Thoracic aorta (tissue), 2 donors: Measurements from ENCODE around the gene CDC42BPB. TPM values are rescaled to one million over a fixed set of nuclear protein-coding genes. Genes with fewer than 3 reads are reported as not detected.

Source experiments
- ATAC-seq: fragments of 150-250 bp; one replicate; pipeline ENCODE4 v1.8.0; 2017; ENCODE audit warnings: low read depth; ENCODE audit not compliant: insufficient number of reproducible peaks, low FRiP score
- DNase-seq: peaks from one replicate; pipeline ENCODE4 v3.0.0-alpha.2; 2020; ENCODE audit warnings: low spot score
- H3K27ac ChIP-seq, 2 donors: fragments of 200-600 bp; sonication (generic); 1 replicate in 1 of 2; 2 replicates in 1 of 2; pipeline ENCODE4 v1.5.1; 2016; ENCODE audit warnings: mild to moderate bottlenecking in 2 of 2, moderate library complexity in 2 of 2
- H3K27me3 ChIP-seq: fragments of 200-600 bp; sonication (generic); replicated peaks from 2 replicates; pipeline ENCODE4 v1.6.0; 2016; ENCODE audit warnings: mild to moderate bottlenecking; ENCODE audit not compliant: insufficient read depth
- H3K36me3 ChIP-seq: fragments of 200-600 bp; sonication (generic); one replicate; pipeline ENCODE4 v1.5.1; 2016
- H3K4me1 ChIP-seq, 2 donors: fragments of 200-600 bp; sonication (generic); 1 replicate in 1 of 2; 2 replicates in 1 of 2; pipeline versions ENCODE4 v1.5.1 to v1.6.0; 2016; ENCODE audit warnings: low read depth in 2 of 2, mild to moderate bottlenecking in 1 of 2; ENCODE audit not compliant: control insufficient read depth in 1 of 2
- H3K4me3 ChIP-seq: fragments of 200-600 bp; sonication (generic); 2 replicates; pipeline ENCODE4 v1.5.1; 2016; ENCODE audit warnings: mild to moderate bottlenecking
- H3K9me3 ChIP-seq: fragments of 200-600 bp; sonication (generic); 2 replicates; pipeline ENCODE4 v1.5.1; 2016
- total RNA-seq, 2 donors: library from RNA; depleted of rRNA; stranded (reverse); fragments of >200 nt; gene quantifications; one replicate each; pipeline versions ENCODE4 v1.1.0 to v1.2.3, GENCODE V29; 2016
- TF ChIP-seq, protein P1 (sequence below): fragments of 200-600 bp; sonication (generic); IDR thresholded peaks from one replicate; pipeline ENCODE4 v1.5.1; 2019; ENCODE audit warnings: antibody characterized with exemption

Gene CDC42BPB
- total RNA-seq, 2 donors from 2014 or later: 121 to 133 TPM

DNA sequence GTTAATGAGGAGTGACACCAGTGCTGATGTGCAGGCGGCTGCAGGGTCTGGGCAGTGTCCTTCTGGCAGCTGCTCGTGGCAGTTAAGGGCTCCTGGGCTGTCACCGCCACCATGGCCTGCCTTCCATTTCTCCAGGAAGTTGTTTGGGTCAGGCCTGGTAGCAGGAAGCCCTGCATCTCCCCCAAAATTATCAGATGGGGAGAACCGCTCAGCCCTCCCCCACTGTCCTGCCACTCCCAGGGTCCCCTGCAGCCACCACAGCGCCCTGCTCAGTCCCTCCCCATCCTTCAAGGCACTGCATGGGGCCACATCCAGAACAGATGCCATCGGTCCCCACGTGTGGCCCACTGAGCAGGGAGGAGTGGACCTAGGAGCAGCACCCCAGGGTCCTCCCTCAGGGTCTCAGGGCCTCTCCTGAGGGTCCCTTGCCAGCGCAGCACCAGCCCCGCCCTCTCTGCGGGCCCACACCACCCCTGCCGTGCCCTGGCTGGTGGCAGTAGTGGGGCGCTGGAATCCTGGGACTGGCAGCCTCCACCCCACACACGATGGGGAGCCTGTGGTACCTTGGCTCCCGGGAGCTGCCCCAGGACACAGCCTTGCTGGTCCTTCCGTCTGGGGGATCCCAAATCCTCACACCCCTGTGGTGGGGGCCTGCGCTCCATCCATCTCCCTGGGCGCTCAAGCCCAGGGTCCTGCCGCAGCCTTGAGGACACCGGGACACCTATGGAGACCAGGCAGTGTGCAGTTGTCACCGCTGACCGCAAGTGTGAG lies 145.2 kb downstream of the CDC42BPB start:
- TF ChIP-seq, protein P1, sequence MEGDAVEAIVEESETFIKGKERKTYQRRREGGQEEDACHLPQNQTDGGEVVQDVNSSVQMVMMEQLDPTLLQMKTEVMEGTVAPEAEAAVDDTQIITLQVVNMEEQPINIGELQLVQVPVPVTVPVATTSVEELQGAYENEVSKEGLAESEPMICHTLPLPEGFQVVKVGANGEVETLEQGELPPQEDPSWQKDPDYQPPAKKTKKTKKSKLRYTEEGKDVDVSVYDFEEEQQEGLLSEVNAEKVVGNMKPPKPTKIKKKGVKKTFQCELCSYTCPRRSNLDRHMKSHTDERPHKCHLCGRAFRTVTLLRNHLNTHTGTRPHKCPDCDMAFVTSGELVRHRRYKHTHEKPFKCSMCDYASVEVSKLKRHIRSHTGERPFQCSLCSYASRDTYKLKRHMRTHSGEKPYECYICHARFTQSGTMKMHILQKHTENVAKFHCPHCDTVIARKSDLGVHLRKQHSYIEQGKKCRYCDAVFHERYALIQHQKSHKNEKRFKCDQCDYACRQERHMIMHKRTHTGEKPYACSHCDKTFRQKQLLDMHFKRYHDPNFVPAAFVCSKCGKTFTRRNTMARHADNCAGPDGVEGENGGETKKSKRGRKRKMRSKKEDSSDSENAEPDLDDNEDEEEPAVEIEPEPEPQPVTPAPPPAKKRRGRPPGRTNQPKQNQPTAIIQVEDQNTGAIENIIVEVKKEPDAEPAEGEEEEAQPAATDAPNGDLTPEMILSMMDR: no peak
- no peak overlapping the region for H3K4me3 ChIP-seq
- DNase-seq (no peak), ATAC-seq (no peak)
- H3K27me3 ChIP-seq: no peaks in the 10 kb centered on the region
- H3K27ac ChIP-seq: no peak overlapping the region
- no peaks in the 10 kb centered on the region for H3K36me3 ChIP-seq
- H3K9me3 ChIP-seq: no peaks in the 10 kb centered on the region
- H3K4me1 ChIP-seq: no peaks in the 10 kb centered on the region

DNA sequence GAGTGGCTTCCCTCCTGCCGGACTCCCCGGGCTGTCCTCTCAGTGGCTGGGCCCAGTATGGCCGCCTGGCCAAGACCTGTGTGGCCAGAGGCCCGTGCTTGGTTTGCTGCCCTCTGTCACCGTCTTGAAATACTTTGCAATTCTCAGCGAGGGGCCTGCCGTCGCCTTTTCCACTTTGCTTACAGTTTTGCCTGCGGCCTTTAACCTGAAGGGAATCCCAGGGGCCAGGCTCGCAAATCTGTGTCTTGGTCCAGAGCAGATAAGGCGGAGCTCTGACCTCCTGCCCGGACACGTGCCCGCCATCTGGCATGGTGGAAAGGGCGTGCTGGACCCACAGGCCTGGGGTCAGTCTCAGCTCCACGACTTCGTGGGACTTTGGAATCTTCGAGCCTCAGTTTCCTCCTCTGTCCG lies 145.8 kb downstream of the CDC42BPB start:
- no peak overlapping the region for H3K27ac ChIP-seq
- TF ChIP-seq, protein P1: no peak
- no peaks in the 10 kb centered on the region for H3K4me1 ChIP-seq
- peaks cover 6% of the 10 kb centered on the region for H3K36me3 ChIP-seq
- H3K4me3 ChIP-seq: no peak overlapping the region
- DNase-seq: no peak
- ATAC-seq: no peak
- H3K27me3 ChIP-seq: no peaks in the 10 kb centered on the region
- no peaks in the 10 kb centered on the region for H3K9me3 ChIP-seq

DNA sequence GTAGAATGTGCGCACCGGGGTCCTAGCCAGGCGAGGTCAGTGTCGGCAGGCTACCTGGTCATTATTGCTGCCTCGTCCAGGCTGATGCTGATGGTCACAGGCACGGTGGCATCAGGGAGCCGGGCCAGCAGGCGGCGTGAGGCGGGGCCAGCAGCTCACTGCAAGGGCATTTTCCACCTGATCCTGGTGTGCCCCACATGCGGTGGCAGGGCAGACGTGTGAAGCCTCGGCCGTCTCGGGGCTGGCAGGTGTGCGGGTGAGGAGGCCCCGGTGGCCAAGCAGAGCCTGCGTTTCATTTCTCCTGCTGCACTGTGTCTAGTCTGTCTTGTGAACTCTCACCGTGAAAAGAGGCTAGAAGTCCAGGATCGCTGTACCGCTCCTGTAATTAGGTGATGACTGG lies 146.9 kb downstream of the CDC42BPB start:
- no peaks in the 10 kb centered on the region for H3K9me3 ChIP-seq
- DNase-seq: no peak
- TF ChIP-seq, protein P1: no peak
- no peaks in the 10 kb centered on the region for H3K27me3 ChIP-seq
- ATAC-seq: no peak
- no peak overlapping the region for H3K4me3 ChIP-seq
- H3K4me1 ChIP-seq: no peaks in the 10 kb centered on the region
- H3K27ac ChIP-seq: no peak overlapping the region
- peaks cover 7% of the 10 kb centered on the region for H3K36me3 ChIP-seq

DNA sequence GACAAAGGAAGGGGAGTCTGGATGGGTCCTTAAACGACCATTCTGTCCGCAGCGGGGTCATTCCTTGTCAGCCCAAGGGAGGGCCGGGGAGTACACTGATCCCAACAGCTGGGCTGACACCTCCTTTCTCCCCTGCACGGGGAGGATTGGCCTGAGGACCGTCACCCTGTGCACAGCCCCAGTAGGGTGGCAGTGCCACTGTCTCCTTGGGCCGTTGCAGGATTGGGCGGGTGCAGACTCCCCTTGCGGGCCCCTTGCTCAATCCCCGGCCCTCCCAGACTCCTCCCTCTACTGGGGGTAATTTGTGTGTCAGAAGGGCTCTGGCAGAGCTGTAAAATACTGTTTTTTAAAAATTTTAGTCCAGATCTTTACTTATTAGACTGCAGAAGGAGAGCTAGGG lies 147.4 kb downstream of the CDC42BPB start:
- H3K36me3 ChIP-seq: peaks cover 7% of the 10 kb centered on the region
- H3K27ac ChIP-seq: no peak overlapping the region
- TF ChIP-seq, protein P1: no peak
- no peak for ATAC-seq
- no peaks in the 10 kb centered on the region for H3K9me3 ChIP-seq
- H3K4me3 ChIP-seq: no peak overlapping the region
- DNase-seq: no peak
- no peaks in the 10 kb centered on the region for H3K27me3 ChIP-seq
- H3K4me1 ChIP-seq: no peaks in the 10 kb centered on the region

DNA sequence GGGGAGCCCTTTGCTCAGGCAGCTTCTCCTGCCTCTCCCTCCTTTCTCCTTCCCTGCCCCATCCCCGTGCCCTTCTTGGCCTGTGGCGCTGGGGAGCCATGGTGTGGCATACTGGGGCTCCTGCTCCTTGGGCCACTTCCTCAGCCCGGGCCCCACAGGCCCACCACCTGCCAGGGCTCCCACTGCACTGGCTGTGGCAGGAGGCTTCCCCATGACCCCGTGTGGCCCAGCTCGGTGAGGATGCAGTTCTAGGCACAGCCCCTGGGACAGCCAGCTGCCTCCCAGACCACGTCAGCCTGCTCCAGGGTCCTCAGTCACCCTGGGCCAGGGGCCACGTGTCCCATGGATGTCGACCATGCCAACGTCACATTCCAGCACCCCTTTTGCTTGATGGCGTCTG lies 147.9 kb downstream of the CDC42BPB start:
- H3K27me3 ChIP-seq: no peaks in the 10 kb centered on the region
- no peaks in the 10 kb centered on the region for H3K4me1 ChIP-seq
- DNase-seq: no peak
- TF ChIP-seq, protein P1: no peak
- H3K9me3 ChIP-seq: no peaks in the 10 kb centered on the region
- no peak overlapping the region for H3K4me3 ChIP-seq
- H3K27ac ChIP-seq: no peak overlapping the region
- H3K36me3 ChIP-seq: peaks cover 7% of the 10 kb centered on the region
- no peak for ATAC-seq
